HG03039 (cell line): ENCODE measurements around the gene TEP1.
"Not testable (repeated sequence)": the region's sequence is repeated elsewhere in the genome, so short reads cannot be mapped to it uniquely, and the experiment has no call there.

Experiments used
- ATAC-seq: cut with Tn5 transposase; IDR thresholded peaks from one replicate; pipeline ENCODE4 v1.9.1; 2021; ENCODE audit warnings: mild to moderate bottlenecking, moderate library complexity; ENCODE audit not compliant: unreplicated experiment

TEP1 gene

DNA sequence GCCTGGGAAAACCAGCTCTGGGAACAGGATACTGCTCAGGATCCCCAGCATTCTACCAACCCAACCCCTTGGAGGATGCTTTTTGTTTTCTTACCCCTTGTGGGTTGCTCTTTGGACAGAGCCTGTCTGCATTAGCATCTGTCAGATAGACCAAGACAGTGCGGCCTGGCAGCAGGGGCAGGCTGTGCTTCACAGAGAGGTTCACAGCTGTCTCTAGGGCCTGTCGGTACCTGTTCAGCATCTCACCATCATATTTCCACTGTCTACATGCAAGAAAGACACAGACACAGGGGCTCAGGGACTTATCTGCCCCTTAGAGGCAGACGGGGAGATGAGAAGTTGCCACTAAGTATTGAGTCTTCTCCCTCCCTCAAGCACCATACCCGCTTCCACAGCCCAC, 21.8 kb downstream of the TEP1 start:
- no peak for ATAC-seq

DNA sequence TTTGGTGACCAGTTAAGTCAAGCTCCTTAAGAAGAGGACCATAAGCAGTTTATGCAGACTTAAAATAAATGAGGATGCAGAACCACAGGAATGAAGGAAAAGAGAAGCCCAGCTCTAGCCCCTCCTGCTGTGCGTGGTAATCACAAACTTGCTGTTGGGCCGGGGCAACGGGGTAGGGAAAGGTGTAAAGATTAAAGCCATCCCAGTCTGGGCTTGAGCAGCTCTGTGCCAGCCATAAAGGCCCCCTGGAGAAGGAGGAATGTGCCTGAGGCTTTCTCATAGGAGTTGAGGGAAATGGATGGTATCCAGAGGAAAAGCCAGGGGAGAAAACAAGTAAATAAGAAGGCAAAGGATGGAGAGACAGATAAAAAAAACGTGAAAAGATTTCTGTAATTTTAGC, 25.1 kb downstream of the TEP1 start:
- ATAC-seq, result no peak

DNA sequence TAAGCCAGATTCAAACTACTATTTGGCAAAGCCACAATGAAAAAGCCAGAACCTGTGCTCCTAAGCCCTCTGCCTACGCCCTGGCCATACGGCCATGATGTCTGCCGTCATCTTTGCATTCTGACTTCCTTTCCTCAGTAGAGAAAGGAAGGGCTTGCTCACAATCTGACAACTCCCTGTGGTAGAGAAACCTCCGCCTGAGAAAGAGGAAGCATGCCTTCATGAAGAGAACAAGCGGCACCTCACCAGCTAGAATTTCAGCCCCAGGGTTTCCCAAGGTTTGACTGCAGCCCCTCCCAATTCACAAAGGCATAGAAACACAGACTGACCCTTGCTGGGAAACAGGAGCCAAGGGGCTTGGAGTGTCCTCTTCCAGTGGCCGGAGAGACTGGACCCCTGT, 25.7 kb downstream of the TEP1 start:
- no peak for ATAC-seq

DNA sequence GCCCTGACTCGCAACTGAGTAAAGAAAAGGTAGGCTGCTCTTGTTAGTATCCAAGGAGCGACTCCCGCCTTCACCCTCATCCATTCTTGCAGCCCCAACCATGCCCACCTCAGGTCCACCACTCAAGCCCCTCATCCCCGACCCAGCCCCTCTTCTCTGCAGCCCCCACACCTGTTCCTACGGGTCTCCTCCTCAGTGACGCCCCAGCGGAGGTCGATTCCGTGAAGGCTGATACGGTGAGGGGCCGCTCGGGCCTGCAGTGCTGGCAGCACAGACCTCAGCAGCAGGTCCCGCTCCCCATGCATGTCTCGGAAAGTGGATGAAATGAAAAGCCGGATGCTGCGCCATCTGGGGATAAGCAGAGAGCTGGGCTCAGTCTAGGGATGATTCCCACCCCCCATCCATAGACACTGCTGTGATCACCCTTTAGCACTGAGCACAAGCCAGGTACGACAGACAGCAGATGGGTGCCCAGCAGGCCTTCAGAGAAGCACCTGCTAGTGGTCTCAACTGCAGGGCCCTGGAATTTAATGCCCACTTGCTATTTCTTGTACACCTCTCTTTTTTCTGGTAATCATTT, 26.9 kb downstream of the TEP1 start:
- ATAC-seq, result no peak

DNA sequence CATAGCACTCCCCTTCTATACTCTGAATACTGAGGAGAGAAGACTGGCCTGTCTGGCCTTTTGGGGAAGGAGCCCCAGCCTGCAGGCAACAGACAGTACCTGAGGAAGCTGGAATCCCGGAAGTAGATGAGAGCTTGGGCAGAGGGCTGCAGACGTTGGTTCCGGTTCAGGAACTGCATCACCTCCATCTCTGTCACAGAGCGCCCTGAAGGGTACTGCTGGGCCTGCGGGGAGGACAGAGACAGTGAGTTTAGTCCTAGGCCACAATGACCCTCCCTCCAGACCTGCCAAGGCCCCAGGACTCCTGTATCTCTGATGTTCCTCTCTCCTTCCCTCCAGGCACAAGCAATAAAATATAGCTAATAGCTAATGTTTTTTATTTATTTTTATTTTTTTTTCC, 28.4 kb downstream of the TEP1 start:
- no peak for ATAC-seq

DNA sequence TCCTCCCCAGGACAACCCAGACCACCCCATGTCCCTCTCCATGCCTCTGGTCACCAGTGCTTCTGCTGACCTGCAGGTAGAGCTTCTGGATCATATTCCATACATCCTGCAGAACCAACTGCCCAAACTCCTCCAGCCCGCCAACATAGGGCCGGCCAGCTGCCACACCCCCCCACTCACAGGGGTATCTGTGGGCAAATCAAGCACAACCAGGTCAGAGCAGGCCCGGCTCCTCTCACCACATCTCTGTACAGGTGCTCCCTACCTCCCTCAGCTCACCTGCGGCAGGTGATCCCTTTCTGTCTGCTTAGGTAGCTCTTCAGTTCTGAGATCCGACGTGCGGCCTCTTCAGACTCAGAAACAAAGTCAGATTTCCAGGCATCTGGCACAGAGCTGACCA, 29.0 kb downstream of the TEP1 start:
- ATAC-seq, result no peak

DNA sequence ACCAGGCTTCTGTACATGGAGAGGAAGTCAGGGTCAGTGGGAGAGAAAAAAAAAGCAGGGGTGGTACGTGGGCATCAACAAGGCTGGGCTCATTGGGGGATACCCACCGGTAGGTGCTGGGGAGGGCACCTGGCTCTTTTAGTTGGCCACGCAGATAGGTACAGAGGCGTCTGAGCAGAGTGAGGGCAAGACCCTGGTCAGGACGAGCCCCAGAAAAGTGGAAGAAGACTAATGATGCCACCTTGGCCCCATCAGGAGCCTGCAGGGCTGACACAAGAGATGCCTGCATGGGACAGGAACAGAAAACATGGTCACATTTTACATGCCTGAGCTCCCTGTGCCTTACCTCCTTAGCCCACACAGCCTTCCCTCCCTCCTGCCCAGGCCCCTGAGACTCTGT, 29.7 kb downstream of the TEP1 start:
- ATAC-seq, result no peak

DNA sequence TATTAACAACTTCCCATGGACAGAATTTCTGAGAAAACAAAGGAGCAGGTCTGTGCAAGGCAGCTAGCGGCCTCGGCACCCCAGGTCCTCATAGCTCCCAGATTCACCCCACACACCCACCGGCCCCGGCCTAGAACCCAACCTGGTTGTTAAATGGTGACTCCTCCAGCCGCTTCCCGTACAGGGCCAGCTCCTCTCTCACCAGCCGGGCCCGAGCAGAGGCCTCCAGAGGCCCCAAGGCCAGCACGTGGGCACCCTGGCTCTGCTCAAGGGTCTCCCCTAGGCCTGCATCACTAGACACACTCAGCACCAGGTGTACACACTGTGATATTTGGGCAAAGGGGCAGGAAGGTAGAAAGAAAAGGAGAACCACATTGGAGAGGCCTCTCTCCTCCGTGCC, 30.3 kb downstream of the TEP1 start:
- ATAC-seq, result no peak

DNA sequence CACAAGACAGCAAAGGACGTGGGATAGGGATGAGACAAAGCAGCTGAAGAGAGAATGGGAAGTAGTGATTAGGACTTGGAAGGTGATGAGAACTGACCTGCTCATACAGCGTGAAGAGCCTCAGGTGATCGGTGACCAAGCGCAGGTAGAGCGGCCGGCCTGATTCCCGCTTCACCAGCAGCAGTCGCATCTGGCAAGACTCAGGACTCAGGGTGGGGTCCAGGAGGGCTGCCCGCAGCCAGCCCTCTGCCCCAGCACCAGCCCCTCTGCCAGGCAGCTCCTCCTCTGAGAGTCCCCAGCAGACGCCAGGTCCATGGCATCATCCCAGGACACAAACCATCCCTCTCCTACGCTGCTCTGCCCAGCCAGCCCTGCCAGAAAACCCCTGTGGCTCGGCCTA, 30.8 kb downstream of the TEP1 start:
- ATAC-seq, result no peak

DNA sequence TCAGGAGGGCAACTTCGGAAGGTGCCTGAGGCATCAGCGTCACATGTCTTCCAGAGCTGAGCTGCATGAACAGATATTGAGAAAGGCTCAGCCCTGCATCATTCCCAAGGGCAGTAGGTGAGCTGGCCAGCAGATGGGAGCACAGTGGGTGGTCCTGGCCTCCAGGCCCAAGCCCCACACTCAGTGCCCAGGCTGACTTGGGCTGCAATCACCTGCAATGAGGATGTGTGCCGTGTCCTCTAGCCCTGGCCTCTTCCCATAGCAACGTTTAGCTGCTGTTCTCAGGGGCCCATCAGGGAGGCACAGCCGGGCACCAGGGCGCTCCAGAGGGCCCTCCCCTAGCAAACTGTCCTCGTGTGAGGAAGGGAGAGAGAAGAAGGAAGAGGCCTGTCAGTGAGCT, 32.0 kb downstream of the TEP1 start:
- ATAC-seq, result no peak

DNA sequence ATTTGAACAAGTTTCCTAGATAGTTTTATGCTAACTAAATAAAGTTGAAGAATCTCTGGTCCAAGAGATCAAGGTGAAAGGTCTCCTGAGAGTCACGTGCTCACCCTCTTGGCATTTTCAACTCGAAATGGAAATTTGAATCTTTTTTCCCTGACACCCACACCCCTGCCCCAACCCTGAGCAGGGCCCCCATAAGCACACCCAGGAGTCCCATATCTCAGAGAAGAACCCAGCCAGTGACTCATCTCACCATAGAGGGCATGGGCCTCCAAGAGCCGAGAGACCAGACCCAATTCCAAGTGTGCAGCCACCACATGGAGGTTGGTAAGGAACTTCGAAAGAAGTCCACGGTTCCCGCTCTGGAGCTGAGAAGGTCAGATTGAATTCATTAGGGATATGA, 32.6 kb downstream of the TEP1 start:
- ATAC-seq, result no peak

DNA sequence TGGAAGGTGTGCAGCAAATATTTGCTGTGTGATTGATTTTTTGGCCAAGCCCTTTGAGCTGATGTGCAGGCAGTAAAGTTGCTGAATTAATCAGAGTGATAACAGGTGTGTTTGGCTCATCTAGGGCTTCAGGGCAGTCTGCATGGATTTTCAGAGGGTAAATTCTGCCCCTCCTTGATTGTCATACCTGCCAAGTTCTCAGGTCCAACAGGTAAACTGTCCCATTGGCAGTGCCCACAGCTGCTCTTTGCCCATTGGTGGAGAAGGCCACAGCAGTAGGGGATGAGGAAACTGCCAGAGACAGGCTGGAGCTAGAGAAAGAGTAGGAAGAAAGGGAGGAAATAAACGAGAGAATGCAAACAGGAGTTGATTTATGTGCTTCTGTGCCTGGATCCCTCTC, 33.6 kb downstream of the TEP1 start:
- ATAC-seq, result no peak

DNA sequence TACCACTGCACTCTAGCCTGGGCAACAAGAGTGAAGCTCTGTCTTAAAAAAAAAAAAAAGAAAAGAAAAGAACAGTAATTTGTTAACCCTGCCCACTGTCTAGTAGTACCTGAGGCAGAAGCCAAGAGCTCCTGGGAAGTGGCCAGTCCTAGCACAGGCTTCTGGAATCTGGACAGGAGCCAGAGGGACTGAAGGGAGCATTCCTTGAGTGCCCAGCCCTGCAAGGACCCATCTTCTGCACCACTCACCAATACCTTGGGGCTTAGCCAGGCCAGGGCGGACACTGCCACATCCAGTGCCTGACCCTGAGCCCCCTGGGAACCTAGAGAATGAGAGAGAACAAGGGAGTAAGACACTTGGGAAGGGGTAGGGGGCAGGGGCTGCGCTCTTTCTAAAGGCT, 36.1 kb downstream of the TEP1 start:
- ATAC-seq, result no peak

DNA sequence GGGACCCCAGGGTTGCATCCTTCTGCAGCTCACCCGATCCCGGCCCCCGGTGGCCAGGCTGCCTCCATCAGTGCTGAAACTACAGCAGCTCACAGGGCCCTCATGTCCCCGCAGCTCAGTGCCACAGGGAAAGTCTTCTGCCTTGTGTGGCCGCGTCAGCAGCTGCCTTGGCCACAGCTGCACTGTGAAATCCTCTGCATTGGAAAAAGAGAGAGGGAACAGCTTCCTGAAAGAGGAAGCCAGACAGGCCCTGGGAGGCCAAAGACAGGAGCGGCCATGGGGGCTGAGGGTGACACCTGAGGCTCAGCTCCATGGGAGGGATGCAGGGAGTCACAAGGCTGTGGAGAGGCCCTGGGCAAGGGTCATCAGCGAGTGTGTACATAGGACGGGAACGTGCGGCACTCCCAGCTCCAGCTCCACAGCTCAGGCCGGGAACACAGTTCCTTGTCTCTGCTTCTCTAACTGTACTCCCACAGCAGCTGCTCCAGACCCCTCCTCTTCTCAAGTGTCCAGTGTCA, 37.2 kb downstream of the TEP1 start:
- ATAC-seq, result no peak

DNA sequence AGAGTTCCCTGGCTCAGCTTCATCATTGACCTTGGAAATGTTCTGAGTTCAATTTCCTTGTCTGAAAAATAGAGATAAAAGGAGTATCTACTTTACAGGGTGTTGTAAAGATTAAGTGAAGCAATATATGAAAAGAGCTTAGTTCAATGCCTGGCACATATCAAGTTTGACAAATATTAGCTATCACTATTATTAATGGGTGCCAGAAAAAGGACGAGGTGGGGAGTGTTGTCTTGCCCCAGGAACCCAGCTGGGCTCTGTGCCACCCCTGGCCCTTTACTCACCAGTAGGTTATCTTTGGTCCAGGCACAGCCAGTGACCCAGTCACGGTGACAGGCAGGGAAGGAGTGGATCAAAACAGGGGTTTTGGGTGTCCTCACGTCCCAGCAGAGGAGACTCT, 37.8 kb downstream of the TEP1 start:
- no peak for ATAC-seq

DNA sequence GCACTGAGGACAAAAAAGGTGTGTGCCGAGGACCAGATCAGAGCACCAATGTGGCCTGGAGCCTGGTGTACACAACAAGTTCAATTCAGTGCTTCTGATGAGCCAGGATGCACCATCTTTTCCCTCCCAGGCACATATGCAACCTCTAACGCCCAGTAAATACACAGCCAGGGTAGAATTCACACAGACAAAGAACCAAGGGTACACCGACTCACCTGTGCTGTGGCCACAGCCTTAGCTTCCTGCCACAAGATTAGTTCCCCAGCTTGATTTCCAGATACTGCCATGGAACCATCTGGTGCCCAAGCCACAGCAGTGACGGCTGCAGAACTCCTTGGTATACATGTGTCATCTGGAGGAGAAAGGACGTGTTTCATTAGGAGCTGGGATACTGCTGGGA, 40.5 kb downstream of the TEP1 start:
- ATAC-seq, result no peak

DNA sequence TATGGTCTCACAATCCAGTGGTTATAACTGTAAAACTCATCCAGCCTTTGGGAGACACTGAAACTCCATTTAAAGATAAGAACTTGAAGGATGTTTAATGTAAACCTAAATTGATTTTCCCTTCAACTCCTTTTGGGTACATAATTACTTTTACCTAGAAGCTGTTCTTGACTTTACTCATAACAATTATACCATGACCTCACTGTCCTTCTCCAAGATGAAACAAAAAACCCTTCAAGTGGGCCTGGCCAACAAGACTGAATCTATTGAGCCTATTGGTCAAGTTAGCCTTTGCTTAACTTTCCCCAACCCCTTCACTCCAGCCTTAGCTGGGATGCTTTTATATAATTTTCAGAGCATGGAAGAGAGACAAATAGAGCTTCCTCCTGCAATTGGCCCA, 47.4 kb downstream of the TEP1 start:
- no peak for ATAC-seq

DNA sequence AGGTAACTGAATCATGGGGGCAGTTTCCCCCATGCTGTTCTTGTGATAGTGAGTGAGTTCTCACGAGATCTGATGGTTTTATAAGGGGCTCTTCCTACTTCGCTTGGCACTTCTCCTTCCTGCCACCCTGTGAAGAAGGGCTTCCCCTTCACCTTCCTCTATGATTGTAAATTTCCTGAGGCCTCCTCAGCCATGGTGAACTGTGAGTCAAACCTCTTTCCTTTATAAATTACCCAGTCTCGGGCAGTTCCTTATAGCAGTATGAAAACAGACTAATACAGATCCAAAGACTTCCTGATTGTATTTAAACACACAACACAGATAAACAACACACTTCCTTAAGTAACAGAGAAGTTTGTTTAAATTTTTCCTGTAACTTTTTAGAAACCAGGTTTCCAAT, 54.8 kb downstream of the TEP1 start:
- ATAC-seq, result not testable (repeated sequence)

DNA sequence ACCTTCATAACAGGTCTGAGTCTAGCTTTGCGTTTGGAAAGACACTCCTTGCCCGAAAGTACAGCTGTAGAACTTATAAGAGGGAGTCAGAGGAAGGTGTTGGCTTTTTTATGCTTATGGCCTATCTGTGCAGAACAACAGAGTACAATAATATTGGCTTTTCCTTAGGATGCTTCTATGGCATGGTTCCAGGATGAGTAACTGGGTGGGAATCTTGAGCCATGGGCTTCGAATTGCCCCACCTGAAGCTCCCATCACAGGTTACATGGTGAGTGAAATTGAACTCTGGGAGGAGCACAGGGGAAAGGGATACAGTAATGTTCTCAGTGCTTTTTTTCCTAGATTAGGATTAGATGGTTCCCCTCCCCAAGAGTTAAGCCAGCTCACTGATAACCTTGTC, 56.9 kb downstream of the TEP1 start:
- no peak for ATAC-seq

DNA sequence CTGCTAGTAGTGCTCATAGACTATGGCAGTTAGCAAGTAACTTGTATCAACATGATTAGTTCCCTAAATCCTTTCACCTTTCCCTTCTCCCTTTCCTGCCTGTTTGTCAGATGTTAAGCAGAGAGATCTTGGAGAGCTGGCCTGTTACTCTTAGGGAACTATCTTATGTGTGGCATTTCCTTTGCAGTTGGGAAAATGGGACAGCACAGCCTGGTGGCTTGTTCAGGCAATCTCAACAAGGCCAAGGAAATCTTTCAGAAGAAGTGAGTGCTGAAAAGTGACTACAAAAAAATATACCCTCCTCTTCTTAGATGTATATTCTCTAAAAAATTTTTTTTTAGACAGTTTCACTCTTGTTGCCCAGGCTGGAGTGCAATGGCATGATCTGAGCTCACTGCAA, 62.4 kb downstream of the TEP1 start:
- ATAC-seq, result no peak

DNA sequence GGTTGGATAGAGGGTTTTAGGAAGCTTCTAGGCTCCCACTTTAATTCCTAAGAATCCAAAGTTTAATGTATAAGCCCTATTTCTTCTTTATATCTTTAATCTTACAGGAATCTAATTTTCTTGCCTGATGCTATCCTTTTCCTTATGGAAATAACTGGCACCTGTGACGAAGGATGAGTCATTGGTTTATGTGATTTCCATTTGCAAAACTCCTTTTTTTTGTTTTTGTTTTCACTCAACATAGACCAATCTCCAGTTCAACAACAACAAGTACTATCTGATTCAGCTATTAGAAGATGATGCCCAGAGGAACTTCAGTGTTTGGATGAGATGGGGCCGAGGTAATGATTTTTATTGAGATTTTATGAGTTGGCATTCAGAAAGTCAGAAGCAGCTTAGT, 63.0 kb downstream of the TEP1 start:
- ATAC-seq, result no peak

DNA sequence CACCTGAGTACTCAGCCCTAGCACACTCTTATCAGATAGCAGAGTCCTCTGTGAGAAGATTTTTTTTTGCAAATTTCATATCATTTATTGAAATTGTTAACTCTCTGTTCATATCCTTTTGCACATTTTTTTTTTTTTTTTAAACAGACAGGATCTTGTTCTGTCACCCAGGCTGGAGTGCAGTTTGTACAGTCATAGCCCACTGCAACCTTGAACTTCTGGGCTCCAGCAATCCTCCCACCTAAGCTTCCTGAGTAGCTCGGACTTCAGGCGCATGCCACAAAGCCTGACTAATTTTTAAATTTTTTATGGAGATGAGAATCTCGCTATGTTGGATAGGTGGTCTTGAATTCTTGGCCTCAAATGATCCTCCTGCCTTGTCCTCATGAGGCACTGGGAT, 65.6 kb downstream of the TEP1 start:
- no peak for ATAC-seq

DNA sequence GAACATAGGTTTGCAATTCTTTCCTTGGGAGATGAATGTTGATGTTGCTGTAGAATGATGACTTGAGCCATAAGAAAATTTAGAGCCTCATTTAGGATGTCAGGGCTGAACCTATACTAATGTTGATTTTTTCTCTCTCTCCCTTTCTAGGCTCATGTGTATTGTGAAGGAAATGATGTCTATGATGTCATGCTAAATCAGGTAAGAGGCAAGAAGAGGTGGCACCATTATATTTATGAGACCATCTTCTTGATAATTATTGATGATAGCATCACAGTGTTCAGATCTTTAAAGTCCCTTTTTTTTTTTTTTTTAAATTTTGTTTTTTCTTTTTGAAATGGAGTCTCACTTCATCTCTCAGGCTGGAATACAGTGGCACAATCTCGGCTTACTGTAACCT, 66.6 kb downstream of the TEP1 start:
- ATAC-seq, result no peak

DNA sequence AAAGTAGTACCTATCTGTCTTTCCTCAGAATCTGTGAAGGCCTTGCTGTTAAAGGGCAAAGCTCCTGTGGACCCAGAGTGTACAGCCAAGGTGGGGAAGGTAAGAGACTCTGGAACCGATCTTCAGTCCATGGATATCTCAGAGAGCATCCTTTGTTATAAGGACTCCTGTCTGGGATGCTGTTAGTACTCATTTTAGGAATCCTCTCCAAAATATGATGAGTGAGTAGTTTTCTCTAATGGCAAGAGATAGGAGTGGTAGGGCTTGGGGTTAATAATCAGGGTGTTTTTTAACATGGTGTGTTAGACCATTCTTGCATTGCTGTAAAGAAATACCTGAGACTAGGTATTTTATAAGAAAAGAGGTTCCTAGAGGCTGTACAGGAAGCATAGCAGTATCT, 67.9 kb downstream of the TEP1 start:
- no peak for ATAC-seq
